NT2/D1 (cell line): ENCODE measurements around the gene CLSTN3.

ENCODE experiments used
- DNase-seq: peaks from one replicate; pipeline ENCODE4 v3.0.0-alpha.2; 2011; ENCODE audit warnings: low read depth, low spot score
- H3K27me3 ChIP-seq: 2 replicates; pipeline ENCODE4 v1.6.0; 2011; ENCODE audit warnings: mild to moderate bottlenecking; ENCODE audit not compliant: insufficient read length, insufficient read depth
- H3K36me3 ChIP-seq: 2 replicates; pipeline ENCODE4 v1.6.1; 2011; ENCODE audit warnings: mild to moderate bottlenecking, low read length, mixed read lengths; ENCODE audit not compliant: insufficient read depth, insufficient read length
- H3K4me1 ChIP-seq: 2 replicates; pipeline ENCODE4 v1.5.1; 2011; ENCODE audit not compliant: insufficient read depth, insufficient read length
- H3K4me3 ChIP-seq: 2 replicates; pipeline ENCODE4 v1.5.1; 2011; ENCODE audit warnings: low read depth; ENCODE audit not compliant: insufficient read length
- H3K9ac ChIP-seq: 2 replicates; pipeline ENCODE4 v1.6.0; 2011; ENCODE audit warnings: low read depth; ENCODE audit not compliant: insufficient read length
- H3K9me3 ChIP-seq: 2 replicates; pipeline ENCODE4 v1.5.1; 2011; ENCODE audit warnings: mild to moderate bottlenecking, low read length; ENCODE audit not compliant: insufficient read depth
- SUZ12 ChIP-seq: IDR thresholded peaks from 2 replicates; pipeline ENCODE4 v1.6.1; 2011; ENCODE audit not compliant: insufficient read length, insufficient read depth; ENCODE audit errors: extremely low read depth
- YY1 ChIP-seq: IDR thresholded peaks from 2 replicates; pipeline ENCODE4 v1.6.1; 2011; ENCODE audit not compliant: insufficient read length, insufficient read depth
- ZNF274 ChIP-seq: IDR thresholded peaks from 2 replicates; pipeline ENCODE4 v1.6.1; 2011; ENCODE audit warnings: mild to moderate bottlenecking, low read depth, low read length

Gene CLSTN3

GRCh38 chr12:7122811-7123769 is 7.1 kb upstream of the CLSTN3 start:
- H3K4me1 ChIP-seq = peaks cover 13% of the 10 kb centered on the region
- H3K36me3 ChIP-seq = peaks cover 5% of the 10 kb centered on the region
- H3K9ac ChIP-seq = no peak overlapping the region
- no peaks in the 10 kb centered on the region for H3K9me3 ChIP-seq
- no peak overlapping the region for H3K4me3 ChIP-seq
- DNase-seq = no peak
- TF ChIP-seq YY1 = no peak
- TF ChIP-seq SUZ12 = no peak
- TF ChIP-seq ZNF274 = no peak
- H3K27me3 ChIP-seq = peaks cover under 1% of the 10 kb centered on the region

DNA sequence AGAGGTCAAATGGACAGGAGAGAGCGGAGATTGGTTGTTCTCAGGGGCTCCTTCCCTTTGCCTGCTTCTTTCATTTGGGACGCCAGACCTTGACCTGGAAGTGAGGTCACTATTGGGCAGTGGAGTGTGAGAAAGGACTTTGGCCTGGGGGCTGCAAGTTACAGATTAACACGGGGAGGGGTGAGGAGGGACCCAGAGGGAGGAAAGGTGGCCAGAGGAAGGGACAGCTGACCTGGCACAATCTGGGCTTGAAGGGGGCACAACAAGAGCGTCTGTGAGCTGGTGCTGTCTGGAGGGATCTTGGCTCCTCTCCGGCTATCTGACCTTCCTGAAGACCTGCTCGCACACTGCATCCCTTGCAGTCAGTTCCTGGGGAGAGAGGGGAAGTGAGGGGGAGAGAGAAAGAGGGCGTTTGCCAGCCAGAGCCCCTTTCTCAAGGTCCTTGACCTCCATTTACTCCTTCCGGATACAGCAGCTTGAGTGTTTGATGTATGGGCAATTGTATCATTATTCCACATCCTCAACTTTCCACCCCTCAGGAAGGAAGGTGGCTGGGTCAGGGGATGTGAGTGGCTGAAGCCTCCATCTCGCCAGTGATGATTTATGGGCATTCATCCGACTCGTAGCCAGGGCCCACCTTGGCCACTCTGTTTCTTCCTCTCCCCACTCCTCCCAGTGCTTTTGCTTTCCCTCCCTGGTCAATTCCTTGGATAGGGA is 6.2 kb upstream of the CLSTN3 start:
- H3K27me3 ChIP-seq = peaks cover 9% of the 10 kb centered on the region
- DNase-seq = no peak
- H3K4me1 ChIP-seq = peaks cover 22% of the 10 kb centered on the region
- no peak overlapping the region for H3K4me3 ChIP-seq
- TF ChIP-seq SUZ12 (no peak), YY1 (no peak), ZNF274 (no peak)
- H3K9ac ChIP-seq = no peak overlapping the region
- no peaks in the 10 kb centered on the region for H3K9me3 ChIP-seq
- H3K36me3 ChIP-seq = no peaks in the 10 kb centered on the region

DNA sequence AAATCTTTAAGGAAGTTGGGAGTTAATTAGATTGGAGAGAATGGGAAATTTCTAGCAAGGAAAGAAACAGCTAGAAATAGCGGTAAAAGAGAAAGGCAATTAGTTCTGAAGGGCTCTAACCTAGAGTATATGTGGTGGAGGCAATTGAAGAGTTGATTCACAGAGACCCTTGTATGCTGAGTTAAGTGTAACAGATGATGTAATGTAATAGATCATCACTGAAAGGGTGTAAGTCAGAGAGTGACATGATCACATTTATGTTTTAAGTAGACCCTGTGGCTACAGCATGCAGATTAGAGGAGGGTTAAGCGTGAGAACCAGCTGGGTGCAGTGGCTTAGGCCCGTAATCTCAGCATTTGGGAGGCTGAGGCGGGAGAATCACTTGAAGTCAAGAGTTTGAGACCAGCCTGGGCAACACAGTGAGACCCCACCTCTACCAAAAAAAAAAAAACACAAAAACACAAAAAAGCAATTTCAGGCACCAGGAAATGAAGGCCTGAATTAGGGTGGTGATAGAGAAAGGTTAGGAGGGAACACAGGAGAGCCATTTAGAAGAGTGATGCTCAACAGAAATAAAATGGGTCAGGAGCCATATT is 4.4 kb upstream of the CLSTN3 start:
- DNase-seq = no peak
- Histone ChIP-seq H3K4me1 (peaks cover 25% of the 10 kb centered on the region), H3K27me3 (peaks cover 23% of the 10 kb centered on the region), H3K9me3 (no peaks in the 10 kb centered on the region), H3K9ac (no peak overlapping the region), H3K36me3 (no peaks in the 10 kb centered on the region), H3K4me3 (no peak overlapping the region)
- no peak for TF ChIP-seq ZNF274
- TF ChIP-seq SUZ12 = no peak
- TF ChIP-seq YY1 = no peak

DNA sequence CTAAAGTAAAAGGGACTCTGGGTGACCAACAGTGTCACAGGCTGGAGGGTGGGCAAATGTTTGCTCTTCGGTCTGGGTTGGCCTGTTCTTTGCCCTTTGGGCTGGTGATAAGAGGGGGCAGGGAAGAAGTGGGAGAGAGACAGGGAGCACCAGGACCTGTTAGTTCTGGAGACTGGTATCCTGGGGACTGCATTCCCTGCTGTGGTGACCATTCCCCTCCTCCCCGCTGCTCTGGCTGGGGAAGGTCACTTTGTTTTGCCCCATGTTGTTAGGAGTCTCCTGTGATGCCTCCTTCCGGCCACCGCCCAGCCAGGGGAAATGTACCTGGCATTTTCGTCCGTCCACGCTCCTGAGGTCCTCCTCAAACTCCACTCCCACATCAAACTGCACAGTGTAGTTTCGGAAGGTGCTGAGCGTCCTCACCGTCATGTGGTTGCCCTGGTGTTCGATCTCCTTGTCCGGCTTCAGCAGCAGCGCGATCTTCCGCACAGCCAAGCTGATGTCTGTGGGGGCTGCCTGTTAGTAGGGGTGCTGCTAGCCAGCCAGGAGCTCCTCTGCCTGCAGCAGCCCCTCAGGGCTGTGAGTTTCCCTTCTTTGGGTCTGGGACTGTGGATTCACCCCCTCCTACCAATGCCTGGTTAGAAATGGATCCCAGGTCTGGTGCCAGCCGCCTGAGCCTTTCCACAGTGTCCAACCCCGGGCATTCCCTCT is 2.1 kb upstream of the CLSTN3 start:
- no peak overlapping the region for H3K4me3 ChIP-seq
- no peak for TF ChIP-seq SUZ12
- no peak for TF ChIP-seq YY1
- TF ChIP-seq ZNF274 = no peak
- H3K9me3 ChIP-seq = no peaks in the 10 kb centered on the region
- H3K36me3 ChIP-seq = peaks cover 2% of the 10 kb centered on the region
- H3K9ac ChIP-seq = no peak overlapping the region
- H3K4me1 ChIP-seq = peaks cover 28% of the 10 kb centered on the region
- H3K27me3 ChIP-seq = peaks cover 26% of the 10 kb centered on the region
- DNase-seq = no peak

DNA sequence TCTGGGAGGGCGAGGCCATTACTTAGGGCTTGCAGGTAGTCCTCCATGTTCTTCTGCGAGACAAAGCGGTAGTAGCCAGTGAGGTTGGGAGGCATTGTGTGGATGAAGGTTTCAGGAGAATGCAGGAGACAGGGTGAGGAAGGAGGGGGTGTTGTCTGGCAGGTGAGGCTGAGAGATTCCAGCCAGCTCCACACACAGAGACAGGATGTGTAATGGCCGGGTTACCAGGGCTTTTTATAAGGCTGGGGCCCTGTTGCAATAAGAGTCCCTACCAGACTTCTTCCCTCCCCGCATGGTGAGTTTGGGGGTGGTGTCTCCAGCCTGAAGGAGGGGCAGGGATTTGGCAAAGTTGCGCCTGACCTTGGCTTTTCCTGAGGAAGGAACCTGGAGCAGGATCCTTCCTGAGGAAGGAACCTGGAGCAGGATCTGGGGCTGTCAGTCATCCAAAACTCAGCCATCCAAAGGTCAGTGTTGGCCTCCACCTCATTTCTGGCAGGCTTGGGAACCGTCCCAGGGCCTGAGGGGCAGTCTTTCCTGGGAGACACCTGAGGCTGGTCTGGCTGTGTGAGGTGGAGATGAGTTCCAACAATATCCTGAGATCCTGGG is 1.4 kb upstream of the CLSTN3 start, which contains the start of gene RBP5:
TSS of gene RBP5 (minus strand) at position 209 of the 606 bp plus-strand sequence. CDS start at position 95, 114 bp downstream.
- DNase-seq = no peak

DNA sequence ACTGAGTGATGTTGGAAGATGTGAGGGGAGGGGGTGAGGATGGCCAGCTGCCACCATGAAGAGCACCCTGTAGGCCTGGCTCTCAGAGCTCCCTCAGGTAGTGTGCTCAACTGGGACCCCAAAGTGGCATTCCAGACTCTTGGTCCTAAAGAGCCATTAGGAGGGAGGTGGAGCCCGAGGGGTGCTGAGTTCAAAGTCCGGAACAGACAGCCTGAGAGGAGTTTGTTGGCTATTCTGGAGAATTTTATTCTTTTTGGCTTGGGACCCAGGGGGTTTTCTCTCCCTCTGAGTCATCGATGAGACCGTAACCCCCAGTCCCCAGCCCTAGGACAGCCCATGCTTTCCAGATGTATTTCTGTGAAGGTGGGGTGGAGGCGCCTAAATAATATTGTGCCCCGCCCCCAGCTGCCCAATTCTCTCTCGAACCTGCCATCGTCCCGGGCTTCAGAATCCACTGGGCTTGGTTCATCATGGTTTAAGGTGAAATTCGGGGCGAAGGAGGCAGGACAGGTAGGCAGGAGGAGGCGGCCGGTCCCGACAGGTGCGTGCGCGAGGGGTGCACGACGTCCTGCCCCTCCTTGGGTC is 792 bp upstream of the CLSTN3 start:
- Histone ChIP-seq H3K4me1 (peaks cover 23% of the 10 kb centered on the region), H3K27me3 (peaks cover 26% of the 10 kb centered on the region), H3K36me3 (peaks cover 15% of the 10 kb centered on the region), H3K9ac (peak overlapping the region; percentile 76), H3K9me3 (no peaks in the 10 kb centered on the region), H3K4me3 (peak overlapping the region; percentile 73)
- DNase-seq = no peak
- TF ChIP-seq SUZ12 (no peak), ZNF274 (no peak), YY1 (no peak)

More for the DNA sequence above, 1.4 kb upstream of the CLSTN3 start, which contains the start of gene RBP5:
- H3K36me3 ChIP-seq = peaks cover 9% of the 10 kb centered on the region
- TF ChIP-seq YY1 (no peak), SUZ12 (no peak), ZNF274 (no peak)
- H3K9me3 ChIP-seq = no peaks in the 10 kb centered on the region
- peak within 1 kb of the TSS; percentile 76 for H3K9ac ChIP-seq
- H3K4me1 ChIP-seq = peaks cover 28% of the 10 kb centered on the region
- peaks cover 26% of the 10 kb centered on the region for H3K27me3 ChIP-seq
- peak within 1 kb of the TSS; percentile 73 for H3K4me3 ChIP-seq
